Stimulated activated memory B cell treated with anti-CD40 and anti-IgM and Interleukin-4, amounts not matched to agents 10 μg/mL and 1 μg/mL and 100 μg/mL, for 72 hours (primary cell): Measurements from ENCODE around the gene COL15A1.
A peak's percentile ranks its signal among the peaks of the same experiment; 100 is the strongest.

Experiments
- ATAC-seq: fragments of 150-1000 bp; cut with Tn5 transposase; 2 replicates; pipeline ENCODE4 v1.10.0; 2021
- H3K27ac Mint-ChIP-seq: one replicate; pipeline ENCODE4 v1.8.0; 2022; ENCODE audit warnings: mild to moderate bottlenecking, mixed read lengths
- H3K27me3 Mint-ChIP-seq: one replicate; pipeline ENCODE4 v1.8.0; 2022; ENCODE audit warnings: mixed read lengths
- H3K36me3 Mint-ChIP-seq: one replicate; pipeline ENCODE4 v1.8.0; 2022; ENCODE audit warnings: mixed read lengths
- H3K4me1 Mint-ChIP-seq: one replicate; pipeline ENCODE4 v1.8.0; 2022; ENCODE audit warnings: mixed read lengths
- H3K4me3 Mint-ChIP-seq: one replicate; pipeline ENCODE4 v1.8.0; 2022; ENCODE audit warnings: mild to moderate bottlenecking, moderate library complexity, mixed read lengths
- H3K9me3 Mint-ChIP-seq: one replicate; pipeline ENCODE4 v1.8.0; 2022; ENCODE audit warnings: mixed read lengths

COL15A1 gene

DNA sequence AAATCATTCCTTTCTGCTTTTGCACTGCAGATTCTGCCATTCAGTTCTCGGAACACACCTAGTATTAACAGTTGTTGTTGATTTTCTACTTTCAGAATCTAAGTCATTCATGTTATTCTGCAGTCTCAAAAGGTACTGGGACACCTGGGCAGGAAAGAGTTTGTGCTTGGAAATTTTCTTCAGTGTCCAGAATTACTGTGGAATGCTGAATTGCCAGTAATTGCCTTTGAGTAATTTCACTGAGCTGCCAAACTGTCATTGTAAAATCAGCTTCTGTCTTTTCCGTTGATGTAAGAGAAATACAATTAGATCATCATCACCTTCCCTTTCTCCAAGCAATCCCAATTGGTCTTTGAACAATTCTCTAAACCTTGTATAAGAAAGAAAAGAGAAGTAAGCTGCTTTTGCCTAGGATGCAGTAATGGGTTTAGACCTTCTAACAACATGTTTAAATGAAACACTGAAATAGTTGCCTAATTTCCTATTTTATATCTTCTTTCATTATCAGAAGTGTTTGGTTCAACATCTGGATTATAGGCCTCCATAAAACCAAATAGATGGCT is 85.5 kb downstream of the COL15A1 start:
- no peaks in the 10 kb centered on the region for H3K9me3 Mint-ChIP-seq
- no peaks in the 10 kb centered on the region for H3K36me3 Mint-ChIP-seq
- peaks cover 6% of the 10 kb centered on the region for H3K4me1 Mint-ChIP-seq
- ATAC-seq: no peak
- no peaks in the 10 kb centered on the region for H3K27me3 Mint-ChIP-seq
- H3K27ac Mint-ChIP-seq: no peak overlapping the region
- no peak overlapping the region for H3K4me3 Mint-ChIP-seq

GRCh38 chr9:99030092-99030511 is 86.4 kb downstream of the COL15A1 start:
- ATAC-seq: no peak
- H3K27me3 Mint-ChIP-seq: no peaks in the 10 kb centered on the region
- H3K36me3 Mint-ChIP-seq: no peaks in the 10 kb centered on the region
- H3K9me3 Mint-ChIP-seq: no peaks in the 10 kb centered on the region
- no peak overlapping the region for H3K27ac Mint-ChIP-seq
- no peak overlapping the region for H3K4me3 Mint-ChIP-seq
- peaks cover 6% of the 10 kb centered on the region for H3K4me1 Mint-ChIP-seq

DNA sequence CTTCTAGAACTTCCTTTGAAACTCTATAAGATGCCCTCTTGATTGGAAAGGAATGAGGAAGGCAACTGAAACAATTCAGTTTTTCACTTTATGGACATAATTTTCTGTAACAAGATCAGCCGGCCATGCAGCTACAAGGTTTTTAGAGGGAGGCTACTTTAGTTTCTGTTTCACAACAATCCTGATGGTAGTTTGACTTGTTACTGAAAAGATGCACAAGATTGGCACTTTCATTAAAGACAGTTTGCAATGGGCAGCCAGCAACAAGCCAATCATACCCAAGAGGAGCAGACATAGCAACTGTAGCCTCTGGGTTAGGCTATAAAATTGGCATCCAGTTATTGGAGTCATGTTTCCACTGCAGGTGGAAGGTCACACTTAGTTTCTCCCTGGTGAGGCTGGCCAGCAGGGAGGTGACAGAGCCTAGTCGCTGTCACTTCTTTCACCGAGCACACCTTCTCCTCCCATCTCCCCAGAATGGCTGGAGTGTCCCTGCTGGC is 87.0 kb downstream of the COL15A1 start:
- Mint-ChIP-seq H3K27me3 (no peaks in the 10 kb centered on the region), H3K27ac (no peak overlapping the region), H3K4me3 (no peak overlapping the region), H3K36me3 (no peaks in the 10 kb centered on the region), H3K9me3 (no peaks in the 10 kb centered on the region), H3K4me1 (peaks cover 11% of the 10 kb centered on the region)
- ATAC-seq: no peak

- no peak for ATAC-seq
- H3K27me3 Mint-ChIP-seq: no peaks in the 10 kb centered on the region
- H3K9me3 Mint-ChIP-seq: no peaks in the 10 kb centered on the region
- peaks cover 12% of the 10 kb centered on the region for H3K4me1 Mint-ChIP-seq
- no peak overlapping the region for H3K27ac Mint-ChIP-seq
- no peak overlapping the region for H3K4me3 Mint-ChIP-seq
- H3K36me3 Mint-ChIP-seq: no peaks in the 10 kb centered on the region
Observed at GRCh38 chr9:99031319-99031718, 87.6 kb downstream of the COL15A1 start.

GRCh38 chr9:99031994-99032393 is 88.3 kb downstream of the COL15A1 start:
- no peak for ATAC-seq

GRCh38 chr9:99034149-99034548 is 90.4 kb downstream of the COL15A1 start:
- ATAC-seq: no peak
- Mint-ChIP-seq H3K27me3 (no peaks in the 10 kb centered on the region), H3K36me3 (no peaks in the 10 kb centered on the region), H3K4me3 (no peak overlapping the region), H3K4me1 (peaks cover 7% of the 10 kb centered on the region), H3K9me3 (no peaks in the 10 kb centered on the region), H3K27ac (no peak overlapping the region)

More at GRCh38 chr9:99031994-99032393, 88.3 kb downstream of the COL15A1 start:
- Mint-ChIP-seq H3K4me3 (no peak overlapping the region), H3K27ac (no peak overlapping the region), H3K9me3 (no peaks in the 10 kb centered on the region), H3K27me3 (no peaks in the 10 kb centered on the region), H3K4me1 (peaks cover 7% of the 10 kb centered on the region), H3K36me3 (no peaks in the 10 kb centered on the region)

DNA sequence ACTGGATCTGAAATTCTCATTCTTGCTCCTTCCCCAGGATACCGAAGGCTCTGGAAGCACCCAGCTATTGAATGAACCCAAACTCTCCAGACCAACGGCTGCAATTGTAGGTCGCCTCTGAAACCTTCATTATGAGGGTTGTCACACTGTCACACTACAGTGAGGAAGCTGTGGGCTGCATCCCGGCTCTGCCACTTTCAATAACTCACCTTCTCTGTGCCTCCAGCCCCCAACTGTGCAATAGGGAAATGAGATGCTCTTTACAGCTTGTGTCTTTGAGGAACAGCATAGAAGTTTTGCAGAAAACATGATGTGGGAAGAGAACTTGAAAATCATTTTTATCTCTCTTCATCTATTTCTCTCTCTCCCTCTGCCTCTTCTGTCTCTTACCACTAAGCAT is 91.6 kb downstream of the COL15A1 start:
- peak; percentile 40 for ATAC-seq
- Mint-ChIP-seq H3K36me3 (no peaks in the 10 kb centered on the region), H3K9me3 (no peaks in the 10 kb centered on the region), H3K4me1 (peaks cover 18% of the 10 kb centered on the region), H3K27ac (peak overlapping the region; percentile 18), H3K4me3 (no peak overlapping the region), H3K27me3 (no peaks in the 10 kb centered on the region)

GRCh38 chr9:99037769-99038483 is 94.2 kb downstream of the COL15A1 start:
- no peak for ATAC-seq
- H3K27ac Mint-ChIP-seq: no peak overlapping the region
- H3K4me1 Mint-ChIP-seq: peaks cover 32% of the 10 kb centered on the region
- H3K27me3 Mint-ChIP-seq: no peaks in the 10 kb centered on the region
- no peaks in the 10 kb centered on the region for H3K9me3 Mint-ChIP-seq
- H3K4me3 Mint-ChIP-seq: no peak overlapping the region
- no peaks in the 10 kb centered on the region for H3K36me3 Mint-ChIP-seq

DNA sequence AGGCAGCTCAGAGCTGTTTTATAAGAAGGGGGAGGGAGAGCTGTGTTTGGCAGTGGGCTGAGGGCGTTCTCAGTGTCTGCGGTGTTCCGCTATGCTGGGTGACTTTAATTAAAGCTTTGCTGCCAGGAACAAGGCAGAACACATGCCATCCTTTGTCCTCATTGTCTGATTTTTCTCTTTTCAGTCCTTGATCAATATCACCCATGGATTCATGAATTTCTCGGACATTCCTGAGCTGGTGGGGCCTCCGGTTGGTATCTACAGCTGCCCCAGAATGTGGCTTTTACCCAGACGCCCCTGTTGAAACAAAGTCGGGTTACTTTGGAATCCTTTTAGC is 94.7 kb downstream of the COL15A1 start:
- no peak for ATAC-seq

DNA sequence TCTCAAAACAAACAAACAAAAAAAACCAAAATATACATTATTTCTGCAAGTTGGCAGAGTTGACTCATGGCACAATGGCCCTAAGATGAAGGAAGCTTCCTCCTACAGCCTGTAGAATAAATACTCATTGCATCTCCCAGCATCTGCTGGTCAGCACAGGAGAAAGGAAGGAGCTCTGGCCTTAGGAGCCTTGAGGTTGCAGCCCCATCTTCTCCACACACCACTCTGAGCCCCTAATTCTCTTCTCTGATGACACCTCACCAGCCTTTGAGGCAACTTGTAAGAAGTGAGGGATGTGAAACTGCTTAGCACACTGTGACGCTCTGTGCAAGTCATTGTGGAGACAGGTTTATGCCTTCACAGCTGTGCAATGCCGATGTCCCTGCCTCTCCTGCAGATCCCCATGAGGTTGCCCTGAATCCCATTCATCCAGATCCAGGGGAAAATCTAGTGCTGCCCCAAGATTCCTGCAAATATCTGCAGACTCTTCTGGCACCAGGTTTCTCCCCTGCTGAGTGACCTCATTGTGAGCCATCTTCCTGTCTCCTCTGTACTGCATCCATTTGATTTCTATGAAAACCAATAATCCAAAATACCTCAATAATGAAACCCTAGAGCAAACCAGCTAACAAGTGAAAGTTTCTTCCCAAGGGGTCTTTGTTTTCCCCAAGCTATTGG is 95.9 kb downstream of the COL15A1 start:
- no peaks in the 10 kb centered on the region for H3K27me3 Mint-ChIP-seq
- H3K27ac Mint-ChIP-seq: peak overlapping the region; percentile 43
- ATAC-seq: peak; percentile 81
- H3K4me1 Mint-ChIP-seq: peaks cover 32% of the 10 kb centered on the region
- H3K36me3 Mint-ChIP-seq: peaks cover 8% of the 10 kb centered on the region
- peaks cover 6% of the 10 kb centered on the region for H3K9me3 Mint-ChIP-seq
- no peak overlapping the region for H3K4me3 Mint-ChIP-seq

More for the DNA sequence above, 94.7 kb downstream of the COL15A1 start:
- H3K27ac Mint-ChIP-seq: no peak overlapping the region
- peaks cover 32% of the 10 kb centered on the region for H3K4me1 Mint-ChIP-seq
- no peak overlapping the region for H3K4me3 Mint-ChIP-seq
- no peaks in the 10 kb centered on the region for H3K27me3 Mint-ChIP-seq
- H3K36me3 Mint-ChIP-seq: no peaks in the 10 kb centered on the region
- no peaks in the 10 kb centered on the region for H3K9me3 Mint-ChIP-seq

DNA sequence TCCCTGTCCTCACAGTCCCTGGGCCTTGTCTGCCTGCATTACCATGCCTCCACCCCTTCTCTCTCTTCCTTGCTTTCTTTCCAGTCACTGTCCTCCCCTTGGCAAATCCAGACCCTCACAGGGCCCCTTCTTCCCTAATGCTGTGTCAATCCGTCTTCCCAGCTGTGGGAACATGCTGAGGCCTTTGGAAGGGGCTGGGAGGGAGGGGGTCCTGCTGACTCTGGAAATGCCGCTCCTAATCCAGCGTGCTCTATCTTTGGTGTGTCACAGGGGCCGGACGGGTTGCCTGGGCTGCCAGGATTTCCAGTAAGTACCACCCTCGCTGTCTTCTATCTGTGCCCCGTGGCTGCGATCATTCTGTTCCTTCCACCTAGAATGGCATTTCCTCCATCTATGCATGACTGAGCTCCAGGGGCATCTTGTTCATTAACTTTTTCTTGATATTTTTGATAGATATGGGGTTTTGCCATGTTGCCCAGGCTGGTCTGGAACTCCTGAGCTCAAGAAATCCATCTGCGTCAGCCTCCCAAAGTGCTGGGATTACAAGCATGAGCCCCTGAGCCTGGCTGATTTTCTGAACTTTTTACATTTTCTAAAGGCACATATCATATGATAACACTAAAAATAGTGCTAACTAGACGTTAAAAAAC is 96.7 kb downstream of the COL15A1 start:
- Mint-ChIP-seq H3K27me3 (no peaks in the 10 kb centered on the region), H3K36me3 (peaks cover 8% of the 10 kb centered on the region), H3K27ac (peak overlapping the region; percentile 43), H3K4me3 (no peak overlapping the region), H3K9me3 (peaks cover 8% of the 10 kb centered on the region), H3K4me1 (peaks cover 30% of the 10 kb centered on the region)
- ATAC-seq: no peak

GRCh38 chr9:99040911-99041582 is 97.3 kb downstream of the COL15A1 start:
- no peak for ATAC-seq
- H3K27me3 Mint-ChIP-seq: no peaks in the 10 kb centered on the region
- H3K9me3 Mint-ChIP-seq: peaks cover 9% of the 10 kb centered on the region
- peaks cover 8% of the 10 kb centered on the region for H3K36me3 Mint-ChIP-seq
- no peak overlapping the region for H3K4me3 Mint-ChIP-seq
- peaks cover 24% of the 10 kb centered on the region for H3K4me1 Mint-ChIP-seq
- H3K27ac Mint-ChIP-seq: peak overlapping the region; percentile 36

DNA sequence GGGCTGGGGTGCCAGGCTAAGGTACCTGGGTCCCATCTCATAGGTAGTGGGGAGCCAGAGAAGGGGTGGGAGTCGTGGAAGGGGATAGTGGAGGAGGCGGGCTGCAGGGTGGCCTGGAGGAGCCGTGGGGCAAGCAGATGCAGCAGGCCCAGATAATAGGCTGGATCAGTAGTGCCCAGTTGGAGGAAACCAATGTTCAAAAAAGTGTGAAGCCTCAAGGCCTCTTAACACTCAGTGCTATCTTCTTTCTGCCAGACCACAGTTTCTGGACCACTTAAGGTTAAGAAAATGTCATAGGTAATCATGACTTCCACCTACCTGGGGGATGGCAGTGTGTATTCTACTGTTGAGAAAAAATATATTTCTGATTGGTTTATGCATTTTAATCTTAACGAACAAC is 97.9 kb downstream of the COL15A1 start:
- Mint-ChIP-seq H3K4me3 (no peak overlapping the region), H3K27ac (peak overlapping the region; percentile 36), H3K36me3 (peaks cover 8% of the 10 kb centered on the region), H3K4me1 (peaks cover 24% of the 10 kb centered on the region), H3K27me3 (no peaks in the 10 kb centered on the region), H3K9me3 (peaks cover 9% of the 10 kb centered on the region)
- no peak for ATAC-seq

DNA sequence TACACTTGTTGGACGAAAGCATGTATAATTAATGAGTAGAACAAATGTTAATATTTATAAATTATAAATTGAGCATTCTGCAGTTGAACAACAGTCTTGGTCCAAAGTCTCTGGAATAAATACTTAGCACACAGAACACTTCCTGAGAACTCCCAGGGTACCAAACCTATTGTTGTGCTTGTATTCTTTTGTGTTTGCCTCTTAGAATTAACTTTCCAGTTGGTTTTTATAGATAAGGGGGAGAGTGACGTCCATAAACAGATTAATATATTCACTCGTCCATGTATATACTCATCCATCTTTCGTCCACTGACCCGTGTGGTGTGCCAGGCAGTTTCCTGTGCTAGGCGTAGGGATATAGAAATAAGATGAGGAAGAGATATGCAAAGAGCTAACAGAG is 98.9 kb downstream of the COL15A1 start:
- no peaks in the 10 kb centered on the region for H3K27me3 Mint-ChIP-seq
- ATAC-seq: no peak
- H3K4me3 Mint-ChIP-seq: no peak overlapping the region
- peaks cover 8% of the 10 kb centered on the region for H3K36me3 Mint-ChIP-seq
- H3K4me1 Mint-ChIP-seq: peaks cover 24% of the 10 kb centered on the region
- peaks cover 9% of the 10 kb centered on the region for H3K9me3 Mint-ChIP-seq
- H3K27ac Mint-ChIP-seq: no peak overlapping the region

- H3K27ac Mint-ChIP-seq: no peak overlapping the region
- H3K4me1 Mint-ChIP-seq: peaks cover 19% of the 10 kb centered on the region
- peaks cover 8% of the 10 kb centered on the region for H3K36me3 Mint-ChIP-seq
- H3K27me3 Mint-ChIP-seq: no peaks in the 10 kb centered on the region
- peaks cover 9% of the 10 kb centered on the region for H3K9me3 Mint-ChIP-seq
- H3K4me3 Mint-ChIP-seq: no peak overlapping the region
- no peak for ATAC-seq
Observed at GRCh38 chr9:99044827-99045226, 101.1 kb downstream of the COL15A1 start.
